Epithelial cell of esophagus (primary cell): Measurements from ENCODE around the gene CRABP2.

ENCODE experiments used
- DNase-seq: peaks from one replicate; pipeline ENCODE4 v3.0.0; 2010; ENCODE audit warnings: low read depth
- H3K4me3 ChIP-seq: 2 replicates; pipeline ENCODE4 v1.5.1; 2011; ENCODE audit warnings: mild to moderate bottlenecking, low read length, control low read depth
- TF ChIP-seq, protein P1 (sequence below): IDR thresholded peaks from 2 replicates; pipeline ENCODE4 v1.5.1; 2011; ENCODE audit warnings: low read depth, mild to moderate bottlenecking, low read length, control low read depth, inconsistent platforms; ENCODE audit not compliant: insufficient read depth; ENCODE audit errors: missing control alignments

Gene CRABP2

GRCh38 chr1:156667610-156667967, 37.8 kb downstream of the CRABP2 start:
- TF ChIP-seq, protein P1, sequence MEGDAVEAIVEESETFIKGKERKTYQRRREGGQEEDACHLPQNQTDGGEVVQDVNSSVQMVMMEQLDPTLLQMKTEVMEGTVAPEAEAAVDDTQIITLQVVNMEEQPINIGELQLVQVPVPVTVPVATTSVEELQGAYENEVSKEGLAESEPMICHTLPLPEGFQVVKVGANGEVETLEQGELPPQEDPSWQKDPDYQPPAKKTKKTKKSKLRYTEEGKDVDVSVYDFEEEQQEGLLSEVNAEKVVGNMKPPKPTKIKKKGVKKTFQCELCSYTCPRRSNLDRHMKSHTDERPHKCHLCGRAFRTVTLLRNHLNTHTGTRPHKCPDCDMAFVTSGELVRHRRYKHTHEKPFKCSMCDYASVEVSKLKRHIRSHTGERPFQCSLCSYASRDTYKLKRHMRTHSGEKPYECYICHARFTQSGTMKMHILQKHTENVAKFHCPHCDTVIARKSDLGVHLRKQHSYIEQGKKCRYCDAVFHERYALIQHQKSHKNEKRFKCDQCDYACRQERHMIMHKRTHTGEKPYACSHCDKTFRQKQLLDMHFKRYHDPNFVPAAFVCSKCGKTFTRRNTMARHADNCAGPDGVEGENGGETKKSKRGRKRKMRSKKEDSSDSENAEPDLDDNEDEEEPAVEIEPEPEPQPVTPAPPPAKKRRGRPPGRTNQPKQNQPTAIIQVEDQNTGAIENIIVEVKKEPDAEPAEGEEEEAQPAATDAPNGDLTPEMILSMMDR: no peak
- no peak overlapping the region for H3K4me3 ChIP-seq
- DNase-seq: no peak

DNA sequence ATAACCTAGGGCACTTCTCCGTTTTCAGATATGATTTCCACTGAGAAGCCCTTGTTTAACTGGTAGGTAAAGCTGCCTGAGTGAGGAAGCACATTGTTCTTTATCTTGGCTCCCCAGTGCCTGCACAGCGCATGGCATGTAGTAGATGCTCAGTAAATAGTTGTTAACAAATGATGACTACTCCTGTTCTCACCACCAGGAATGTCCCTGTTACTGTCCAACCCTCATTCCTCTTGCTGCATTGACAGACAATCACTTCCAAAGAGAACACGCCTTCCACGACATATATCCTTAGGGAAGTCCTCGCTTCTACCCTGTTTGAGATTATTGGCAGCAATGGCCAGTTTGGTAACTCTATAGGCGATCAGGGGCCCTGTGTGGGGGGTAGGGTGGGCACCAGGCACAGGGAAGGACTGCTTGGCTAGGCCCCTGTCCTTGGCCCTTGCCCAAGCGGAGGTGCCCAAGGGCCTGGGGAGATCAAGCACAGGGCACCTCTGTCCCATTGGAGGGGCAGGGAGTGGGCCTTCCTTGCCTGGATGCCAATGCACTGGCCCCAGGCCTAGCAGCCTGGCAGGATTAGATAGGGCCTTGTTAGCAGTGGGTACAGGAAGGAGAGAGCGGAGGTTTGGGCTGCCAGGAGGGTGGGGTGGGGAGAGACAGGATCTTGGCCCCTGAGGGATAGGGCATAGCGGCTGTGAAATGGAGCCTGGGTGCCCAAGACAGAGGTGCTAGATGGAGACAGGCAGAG, 38.3 kb downstream of the CRABP2 start:
- H3K4me3 ChIP-seq: no peak overlapping the region
- TF ChIP-seq, protein P1: no peak
- no peak for DNase-seq

DNA sequence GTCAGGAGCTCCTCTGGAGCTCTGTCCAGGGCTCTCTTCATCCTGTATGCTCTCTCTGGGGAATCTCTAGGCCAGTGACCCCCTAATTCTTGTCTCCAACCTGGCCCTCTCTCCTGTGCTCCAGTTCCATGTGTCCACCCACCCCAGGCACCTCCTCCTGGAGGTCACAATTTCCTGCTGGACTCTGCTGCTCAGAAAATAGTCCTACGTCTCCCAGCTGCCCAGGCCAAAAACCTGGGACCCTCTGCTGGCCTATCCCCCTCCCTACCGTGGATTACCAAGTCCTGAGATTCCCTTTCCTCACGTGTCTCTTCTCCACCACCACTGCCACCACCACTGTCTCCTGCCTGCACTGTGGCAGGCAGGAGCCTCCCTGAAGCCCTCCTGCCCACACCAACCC, 39.8 kb downstream of the CRABP2 start:
- DNase-seq: no peak
- H3K4me3 ChIP-seq: no peak overlapping the region
- TF ChIP-seq, protein P1: no peak

DNA sequence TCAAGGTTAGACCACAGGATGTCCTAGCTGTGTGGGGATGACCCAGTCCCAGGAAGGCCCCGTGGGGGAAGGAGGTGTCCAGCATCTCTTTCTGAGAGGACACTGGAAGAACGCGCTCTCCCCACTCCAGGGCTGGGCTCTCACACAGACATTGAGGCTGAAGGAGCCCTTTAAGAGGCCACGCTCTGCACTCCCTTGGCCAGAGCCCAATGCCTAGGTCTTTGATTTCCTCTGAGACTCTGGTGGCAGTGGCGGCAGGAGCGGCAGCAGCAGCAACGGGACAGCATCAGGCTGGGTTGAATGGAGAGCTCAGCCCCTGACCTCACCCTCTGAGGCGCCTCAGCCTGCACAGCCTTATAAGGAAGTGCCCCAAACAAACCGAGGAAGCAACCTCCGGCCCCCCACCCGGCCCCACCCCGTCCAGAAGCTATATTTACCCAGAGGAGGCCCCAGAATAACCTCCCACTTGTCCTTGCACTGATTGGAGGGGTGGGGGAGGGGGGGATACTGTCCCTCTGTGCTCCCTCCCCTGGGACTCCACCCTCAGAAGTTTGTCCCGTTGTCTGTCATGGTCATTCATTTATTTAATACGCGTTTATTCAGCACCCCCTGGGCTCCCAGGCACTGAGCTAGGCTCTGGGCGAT, 40.5 kb downstream of the CRABP2 start:
- DNase-seq: no peak
- TF ChIP-seq, protein P1: no peak
- H3K4me3 ChIP-seq: no peak overlapping the region

DNA sequence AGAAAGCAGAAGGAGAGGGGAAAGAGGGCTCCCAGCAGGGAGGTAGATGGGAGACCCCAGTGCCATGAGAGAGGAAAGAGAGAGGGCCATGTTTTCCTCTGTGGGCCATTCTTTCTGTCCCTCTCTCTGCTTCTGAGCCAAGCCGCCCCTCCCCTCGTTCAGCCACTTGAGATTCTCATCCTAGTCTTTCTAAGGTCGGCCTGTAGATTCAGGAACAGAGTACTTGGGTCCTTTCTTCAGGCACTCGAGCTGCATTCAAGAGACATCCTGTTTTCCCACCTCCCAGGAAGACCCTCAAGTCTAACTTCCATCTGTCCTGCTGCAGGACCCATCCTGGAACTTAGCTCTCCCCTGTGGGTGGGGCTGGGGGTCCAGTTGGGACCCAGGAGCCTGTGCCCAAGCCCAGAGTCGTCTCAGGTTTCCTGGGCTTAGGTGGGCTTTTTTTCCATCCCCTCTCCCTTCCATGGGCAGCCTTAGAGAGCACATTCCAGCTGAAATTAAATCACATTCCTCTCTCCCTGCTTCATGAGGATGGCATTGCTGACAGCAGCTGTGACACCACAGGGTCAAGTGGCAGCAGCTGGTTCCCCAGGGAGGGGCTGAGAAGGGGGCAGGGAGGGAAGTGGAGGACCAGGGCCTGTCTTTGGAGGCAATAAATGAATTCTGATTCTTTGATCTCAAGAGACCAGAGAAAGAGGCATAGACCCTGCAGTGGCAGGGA, 41.2 kb downstream of the CRABP2 start:
- no peak overlapping the region for H3K4me3 ChIP-seq
- no peak for DNase-seq

DNA sequence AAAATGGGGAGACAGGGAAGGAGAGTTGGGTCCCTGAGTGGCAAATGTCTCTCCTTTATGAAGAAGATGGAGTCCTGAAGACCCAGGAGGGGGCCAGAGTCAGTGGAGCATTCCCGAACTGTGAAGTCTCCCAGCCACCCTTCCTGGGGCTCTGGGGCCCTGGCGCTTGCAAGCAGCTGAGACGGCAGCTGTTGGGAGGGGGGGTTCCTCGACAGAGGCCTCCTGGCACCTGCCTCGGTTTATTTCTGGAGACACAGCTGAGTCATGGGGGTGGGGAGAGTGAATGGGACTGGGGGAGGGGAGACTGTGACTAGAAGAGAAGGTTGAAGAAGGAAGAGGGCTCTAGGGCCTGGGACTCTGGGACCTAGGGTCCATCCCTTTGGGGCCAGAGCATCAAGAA, 42.2 kb downstream of the CRABP2 start:
- no peak for DNase-seq
- H3K4me3 ChIP-seq: no peak overlapping the region
- TF ChIP-seq, protein P1: no peak

More for the DNA sequence above, 41.2 kb downstream of the CRABP2 start:
- TF ChIP-seq, protein P1: no peak
